ENCODE data around the gene TOMM40. TPM values are rescaled to one million over a fixed set of nuclear protein-coding genes. Genes with fewer than 3 reads are reported as not detected.

The TOMM40 gene
- total and polyA plus RNA-seq, 7 donors = 42.3 to 330 (median 69.7) TPM

DNA sequence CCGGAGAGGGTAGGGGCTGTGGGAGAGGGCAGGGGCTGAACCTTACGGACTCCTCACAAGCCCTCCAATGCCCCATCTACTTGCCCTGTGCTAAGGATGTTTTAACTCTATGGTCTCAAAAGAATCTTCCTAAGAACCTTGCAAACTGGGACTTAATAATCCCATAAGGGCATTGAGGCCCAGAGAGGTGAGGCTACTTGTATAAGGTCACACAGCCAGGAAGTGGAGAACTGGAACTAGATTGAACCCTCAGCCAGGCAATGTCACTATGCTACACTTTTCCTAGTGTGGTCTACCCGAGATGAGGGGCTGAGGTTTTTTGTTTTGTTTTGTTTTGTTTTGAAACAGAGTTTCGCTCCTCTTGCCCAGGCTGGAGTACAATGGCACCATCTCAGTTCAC is 40.5 kb downstream of the TOMM40 start:
- Histone ChIP-seq H3K27me3 (ENCODE audit: insufficient read depth in 3 of 3, low read length in 2 of 3) (no peaks in the 10 kb centered on the region), H3K9me3 (no peaks in the 10 kb centered on the region), H3K27ac (no peak overlapping the region), H3K4me1 (no peaks in the 10 kb centered on the region), H3K36me3 (ENCODE audit: insufficient read depth in 1 of 2, low read depth in 1 of 2) (no peaks in the 10 kb centered on the region), H3K4me3 (no peak overlapping the region)
- 91 to 94% (median 91%) methylated on average over 4 of the region's 4 CpGs for WGBS, 3 donors
- ATAC-seq (no peak), DNase-seq (no peak)
- intact Hi-C loops (cut with DNase I) = no loop called here
- TF ChIP-seq, protein P1, sequence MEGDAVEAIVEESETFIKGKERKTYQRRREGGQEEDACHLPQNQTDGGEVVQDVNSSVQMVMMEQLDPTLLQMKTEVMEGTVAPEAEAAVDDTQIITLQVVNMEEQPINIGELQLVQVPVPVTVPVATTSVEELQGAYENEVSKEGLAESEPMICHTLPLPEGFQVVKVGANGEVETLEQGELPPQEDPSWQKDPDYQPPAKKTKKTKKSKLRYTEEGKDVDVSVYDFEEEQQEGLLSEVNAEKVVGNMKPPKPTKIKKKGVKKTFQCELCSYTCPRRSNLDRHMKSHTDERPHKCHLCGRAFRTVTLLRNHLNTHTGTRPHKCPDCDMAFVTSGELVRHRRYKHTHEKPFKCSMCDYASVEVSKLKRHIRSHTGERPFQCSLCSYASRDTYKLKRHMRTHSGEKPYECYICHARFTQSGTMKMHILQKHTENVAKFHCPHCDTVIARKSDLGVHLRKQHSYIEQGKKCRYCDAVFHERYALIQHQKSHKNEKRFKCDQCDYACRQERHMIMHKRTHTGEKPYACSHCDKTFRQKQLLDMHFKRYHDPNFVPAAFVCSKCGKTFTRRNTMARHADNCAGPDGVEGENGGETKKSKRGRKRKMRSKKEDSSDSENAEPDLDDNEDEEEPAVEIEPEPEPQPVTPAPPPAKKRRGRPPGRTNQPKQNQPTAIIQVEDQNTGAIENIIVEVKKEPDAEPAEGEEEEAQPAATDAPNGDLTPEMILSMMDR (IDR thresholded peaks at IDR 0.05) = no peak

DNA sequence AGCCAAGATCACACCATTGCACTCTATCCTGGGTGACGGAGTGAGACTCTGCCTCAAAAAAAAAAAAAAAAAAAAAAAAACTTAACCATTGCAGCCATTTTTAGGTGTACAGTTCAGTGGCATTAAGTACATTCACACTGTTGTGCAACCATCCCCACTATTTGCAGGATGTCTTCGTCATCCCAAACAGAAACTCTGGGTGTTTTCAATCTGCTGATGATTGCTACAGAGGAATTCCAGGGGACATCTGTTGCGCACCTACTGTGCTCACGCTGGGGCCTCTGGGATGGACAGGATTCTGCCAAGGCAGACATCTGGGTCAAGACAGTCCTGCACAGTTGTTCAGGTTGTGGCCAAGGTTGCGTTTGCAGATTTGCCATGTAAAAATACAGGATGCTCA is 48.6 kb downstream of the TOMM40 start:
- H3K9me3 ChIP-seq = no peaks in the 10 kb centered on the region
- WGBS, 3 donors = 68 to 82% (median 81%) methylated on average over 5 of the region's 5 CpGs
- no peak overlapping the region for H3K4me3 ChIP-seq
- ATAC-seq = no peak
- DNase-seq = no peak
- no peaks in the 10 kb centered on the region for H3K36me3 ChIP-seq (ENCODE audit: insufficient read depth in 1 of 2, low read depth in 1 of 2)
- H3K27me3 ChIP-seq (ENCODE audit: insufficient read depth in 3 of 3, low read length in 2 of 3) = no peaks in the 10 kb centered on the region
- H3K27ac ChIP-seq = no peak overlapping the region
- intact Hi-C loops (cut with DNase I) = no loop called here
- TF ChIP-seq, protein P1 (IDR thresholded peaks at IDR 0.05) = no peak
- no peaks in the 10 kb centered on the region for H3K4me1 ChIP-seq

DNA sequence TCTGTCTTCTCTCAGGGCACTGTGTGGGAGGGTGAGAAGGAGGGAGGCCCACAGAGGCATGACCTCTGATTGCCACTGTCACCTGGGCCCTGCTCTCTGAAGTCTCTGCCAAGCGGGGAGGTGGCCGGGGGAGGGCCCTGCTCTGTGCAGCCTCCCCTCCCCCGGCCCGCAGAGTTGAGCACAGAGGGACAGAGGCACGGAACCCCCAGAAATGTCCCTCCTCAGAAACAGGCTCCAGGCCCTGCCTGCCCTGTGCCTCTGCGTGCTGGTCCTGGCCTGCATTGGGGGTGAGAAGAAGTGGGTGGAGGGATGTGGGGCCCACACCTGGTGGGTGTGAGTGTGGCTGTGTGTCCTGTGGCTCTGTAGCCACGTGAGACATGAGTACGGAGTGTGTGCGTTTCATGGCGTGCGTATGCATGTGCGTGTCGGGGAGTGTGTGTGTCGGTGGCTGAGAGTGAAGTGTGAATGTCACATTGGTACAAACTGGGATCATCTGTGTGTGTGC is 51.1 kb downstream of the TOMM40 start, which contains the start of gene APOC4:
APOC4 (plus strand) TSS at position 171 of the 505 bp plus-strand sequence; CDS start at position 212, 41 bp downstream.
- Histone ChIP-seq H3K27me3 (ENCODE audit: insufficient read depth in 3 of 3, low read length in 2 of 3) (no peaks in the 10 kb centered on the region), H3K27ac (no peak within 1 kb of the TSS), H3K4me3 (no peak within 1 kb of the TSS), H3K4me1 (no peaks in the 10 kb centered on the region), H3K9me3 (no peaks in the 10 kb centered on the region), H3K36me3 (ENCODE audit: insufficient read depth in 1 of 2, low read depth in 1 of 2) (no peaks in the 10 kb centered on the region)
- WGBS, 3 donors = 86 to 88% (median 86%) methylated on average over 14 of the region's 14 CpGs
- DNase-seq (no peak), ATAC-seq (no peak)
- TF ChIP-seq, protein P1 (IDR thresholded peaks at IDR 0.05) = no peak
- intact Hi-C loops (cut with DNase I) = no loop called here

DNA sequence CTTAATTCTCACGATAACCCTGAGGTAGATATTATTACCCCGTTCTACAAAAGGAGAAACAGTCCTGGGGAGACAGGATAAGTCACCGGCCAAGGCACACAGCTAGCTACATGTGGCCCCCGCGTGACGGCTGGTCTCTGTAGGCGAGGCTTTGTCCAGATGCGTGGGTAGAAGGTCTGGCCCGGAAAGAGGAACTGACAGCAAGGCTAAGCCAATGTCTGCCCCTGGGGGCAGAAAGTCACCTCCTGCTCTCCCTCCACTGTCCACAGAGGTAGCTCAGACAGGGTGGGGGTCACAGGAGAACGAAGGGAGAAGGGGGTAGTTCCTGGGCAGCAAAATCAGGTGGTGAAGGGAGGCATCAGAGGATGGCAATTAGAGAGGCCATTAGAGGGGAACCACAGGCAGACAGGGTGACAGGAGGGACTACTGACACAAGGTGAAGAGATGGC is 52.8 kb downstream of the TOMM40 start:
- Histone ChIP-seq H3K4me1 (no peaks in the 10 kb centered on the region), H3K4me3 (no peak overlapping the region), H3K27ac (no peak overlapping the region), H3K27me3 (ENCODE audit: insufficient read depth in 3 of 3, low read length in 2 of 3) (no peaks in the 10 kb centered on the region), H3K9me3 (no peaks in the 10 kb centered on the region), H3K36me3 (ENCODE audit: insufficient read depth in 1 of 2, low read depth in 1 of 2) (no peaks in the 10 kb centered on the region)
- peak in 1 of 4 donors; percentile 41 for ATAC-seq
- WGBS, 3 donors = 35 to 52% (median 46%) methylated on average over 10 of the region's 10 CpGs
- TF ChIP-seq, protein P1 (IDR thresholded peaks at IDR 0.05) = no peak
- intact Hi-C loops (cut with DNase I) = no loop called here
- peak; percentile 31 to 68 for DNase-seq

DNA sequence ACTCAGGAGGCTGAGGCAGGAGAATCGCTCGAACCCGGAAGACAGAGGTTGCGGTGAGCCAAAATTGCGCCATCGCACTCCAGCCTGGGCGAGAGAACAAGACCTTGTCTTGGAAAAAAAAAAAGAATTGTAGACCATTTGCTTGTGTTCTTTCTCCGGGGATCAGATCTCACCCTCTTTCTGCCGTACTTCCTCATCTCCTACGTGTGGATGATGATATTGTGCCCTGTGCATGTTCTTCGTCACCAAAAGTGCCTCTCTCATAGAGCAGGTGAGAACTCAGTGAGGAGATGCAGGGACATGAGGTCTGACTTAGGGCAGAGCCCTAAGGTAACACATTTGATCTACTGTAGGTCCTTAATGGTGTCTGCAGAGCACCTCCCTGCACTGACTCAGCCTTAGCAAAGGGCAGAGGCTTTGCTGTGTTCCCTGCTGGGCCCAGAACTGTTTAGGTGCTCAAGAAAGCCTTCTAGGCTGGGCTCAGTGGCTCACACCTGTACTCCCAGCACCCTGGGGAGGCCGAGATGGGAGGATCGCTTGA is 56.1 kb downstream of the TOMM40 start:
- H3K4me3 ChIP-seq = no peak overlapping the region

More for the DNA sequence above, 56.1 kb downstream of the TOMM40 start:
- Histone ChIP-seq H3K36me3 (ENCODE audit: insufficient read depth in 1 of 2, low read depth in 1 of 2) (peaks cover 0 to 15% of the 10 kb centered on the region in 2 donors), H3K27ac (no peak overlapping the region), H3K4me1 (peaks cover 10% of the 10 kb centered on the region), H3K27me3 (ENCODE audit: insufficient read depth in 3 of 3, low read length in 2 of 3) (no peaks in the 10 kb centered on the region), H3K9me3 (no peaks in the 10 kb centered on the region)
- intact Hi-C loops (cut with DNase I) = no loop called here
- ATAC-seq (no peak), DNase-seq (no peak)
- 81 to 92% (median 86%) methylated on average over 13 of the region's 13 CpGs for WGBS, 3 donors
- TF ChIP-seq, protein P1 (IDR thresholded peaks at IDR 0.05) = no peak
